ENCODE measurements around the gene VIT. TPM values are rescaled to one million over a fixed set of nuclear protein-coding genes. Genes with fewer than 3 reads are reported as not detected.

VIT gene
- total RNA-seq, 1 donor from 2014 or later, result not detected

DNA sequence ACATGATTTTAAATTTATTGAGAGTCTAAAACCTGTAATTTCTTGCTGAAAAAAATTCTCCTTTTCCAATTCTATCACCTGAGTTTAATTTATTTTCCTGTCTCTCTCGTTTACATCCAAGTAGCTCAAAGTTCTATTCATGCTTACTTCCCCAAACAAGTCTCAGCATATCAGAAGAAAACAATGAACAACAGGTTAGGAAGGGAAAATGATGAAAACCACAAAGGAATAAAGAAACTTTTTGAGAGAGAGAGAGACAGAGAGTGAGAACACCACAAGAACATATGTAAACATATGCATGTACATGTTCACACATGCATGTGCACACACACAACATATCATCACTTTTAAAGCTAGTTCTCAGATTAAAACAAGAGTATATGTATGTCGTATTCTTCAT, 157.7 kb downstream of the VIT start:
- DNase-seq (ENCODE audit: low read depth) (no peak), FAIRE-seq (no peak)
- Histone ChIP-seq H3K27me3 (ENCODE audit: insufficient read depth, low read length) (no peaks in the 10 kb centered on the region), H3K9me3 (ENCODE audit: insufficient read depth, low read depth, low read length) (no peaks in the 10 kb centered on the region), H3K36me3 (ENCODE audit: insufficient read depth, low read length) (peaks cover 14% of the 10 kb centered on the region), H2AFZ (ENCODE audit: low read depth, low read length) (no peak overlapping the region), H3K9ac (ENCODE audit: low read length) (no peak overlapping the region), H3K4me3 (ENCODE audit: insufficient read depth, low read depth, low read length) (no peak overlapping the region), H3K4me1 (ENCODE audit: insufficient read depth, low read length) (no peaks in the 10 kb centered on the region), H3K4me2 (ENCODE audit: low read length) (no peak overlapping the region), H3K79me2 (ENCODE audit: insufficient read depth, low read length) (no peaks in the 10 kb centered on the region), H4K20me1 (ENCODE audit: insufficient read depth, low read length) (no peaks in the 10 kb centered on the region), H3K27ac (ENCODE audit: low read depth, low read length) (no peak overlapping the region)
- TF ChIP-seq CTCF (IDR thresholded peaks at IDR 0.05; ENCODE audit: insufficient read depth, low read depth, low read length) (no peak), EZH2 (IDR thresholded peaks at IDR 0.05; ENCODE audit: insufficient read depth, low read length) (no peak)
- peaks cover 2% of the 10 kb centered on the region for H3K36me3 Mint-ChIP-seq (ENCODE audit: low read depth, unreplicated experiment)
- no peaks in the 10 kb centered on the region for H3K9me3 Mint-ChIP-seq (ENCODE audit: unreplicated experiment)
- H3K4me3 Mint-ChIP-seq (ENCODE audit: unreplicated experiment), result no peak overlapping the region
- H3K27me3 Mint-ChIP-seq (ENCODE audit: low read depth, unreplicated experiment), result no peaks in the 10 kb centered on the region
- no peak overlapping the region for H3K27ac Mint-ChIP-seq (ENCODE audit: unreplicated experiment)
- peaks cover 7% of the 10 kb centered on the region for H3K4me1 Mint-ChIP-seq (ENCODE audit: low read depth, unreplicated experiment)

DNA sequence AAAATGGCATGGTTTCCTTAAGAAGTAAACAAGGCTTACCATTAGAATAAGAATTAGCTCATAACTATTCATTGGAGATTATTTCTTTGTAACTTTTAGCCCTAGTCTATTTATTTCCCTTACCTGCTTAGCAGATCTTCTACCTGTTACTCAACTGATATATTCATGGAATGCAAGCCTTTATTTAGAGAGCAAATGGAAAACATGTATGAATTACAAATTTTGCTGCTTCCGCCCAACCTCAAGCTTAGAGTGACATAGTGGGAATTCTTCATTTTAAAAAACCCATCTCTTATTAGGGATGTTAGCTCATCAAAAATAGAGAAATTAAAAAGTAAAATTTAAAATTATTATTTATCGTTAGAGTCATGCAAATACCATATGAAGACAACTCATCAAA, 158.9 kb downstream of the VIT start:
- H3K9ac ChIP-seq (ENCODE audit: low read length), result no peak overlapping the region
- no peak overlapping the region for H2AFZ ChIP-seq (ENCODE audit: low read depth, low read length)
- H4K20me1 ChIP-seq (ENCODE audit: insufficient read depth, low read length), result no peaks in the 10 kb centered on the region
- no peaks in the 10 kb centered on the region for H3K9me3 Mint-ChIP-seq (ENCODE audit: unreplicated experiment)
- H3K36me3 Mint-ChIP-seq (ENCODE audit: low read depth, unreplicated experiment), result no peaks in the 10 kb centered on the region
- no peak overlapping the region for H3K4me3 ChIP-seq (ENCODE audit: insufficient read depth, low read depth, low read length)
- H3K4me1 Mint-ChIP-seq (ENCODE audit: low read depth, unreplicated experiment), result peaks cover 15% of the 10 kb centered on the region
- no peaks in the 10 kb centered on the region for H3K27me3 ChIP-seq (ENCODE audit: insufficient read depth, low read length)
- peaks cover 7% of the 10 kb centered on the region for H3K36me3 ChIP-seq (ENCODE audit: insufficient read depth, low read length)
- no peak for TF ChIP-seq CTCF (IDR thresholded peaks at IDR 0.05; ENCODE audit: insufficient read depth, low read depth, low read length)
- no peak for TF ChIP-seq EZH2 (IDR thresholded peaks at IDR 0.05; ENCODE audit: insufficient read depth, low read length)
- H3K9me3 ChIP-seq (ENCODE audit: insufficient read depth, low read depth, low read length), result no peaks in the 10 kb centered on the region
- H3K79me2 ChIP-seq (ENCODE audit: insufficient read depth, low read length), result no peaks in the 10 kb centered on the region
- H3K27ac Mint-ChIP-seq (ENCODE audit: unreplicated experiment), result no peak overlapping the region
- no peak overlapping the region for H3K4me3 Mint-ChIP-seq (ENCODE audit: unreplicated experiment)
- no peak for FAIRE-seq
- H3K4me1 ChIP-seq (ENCODE audit: insufficient read depth, low read length), result no peaks in the 10 kb centered on the region
- H3K27me3 Mint-ChIP-seq (ENCODE audit: low read depth, unreplicated experiment), result no peaks in the 10 kb centered on the region
- DNase-seq (ENCODE audit: low read depth), result no peak
- no peak overlapping the region for H3K4me2 ChIP-seq (ENCODE audit: low read length)
- H3K27ac ChIP-seq (ENCODE audit: low read depth, low read length), result no peak overlapping the region

- H3K79me2 ChIP-seq (ENCODE audit: insufficient read depth, low read length), result no peaks in the 10 kb centered on the region
- no peaks in the 10 kb centered on the region for H3K9me3 ChIP-seq (ENCODE audit: insufficient read depth, low read depth, low read length)
- H3K4me3 ChIP-seq (ENCODE audit: insufficient read depth, low read depth, low read length), result no peak overlapping the region
- Mint-ChIP-seq H3K9me3 (ENCODE audit: unreplicated experiment) (peaks cover 3% of the 10 kb centered on the region), H3K27me3 (ENCODE audit: low read depth, unreplicated experiment) (no peaks in the 10 kb centered on the region), H3K27ac (ENCODE audit: unreplicated experiment) (no peak overlapping the region), H3K4me1 (ENCODE audit: low read depth, unreplicated experiment) (peaks cover 15% of the 10 kb centered on the region), H3K4me3 (ENCODE audit: unreplicated experiment) (no peak overlapping the region), H3K36me3 (ENCODE audit: low read depth, unreplicated experiment) (peaks cover 3% of the 10 kb centered on the region)
- H3K4me1 ChIP-seq (ENCODE audit: insufficient read depth, low read length), result no peaks in the 10 kb centered on the region
- H3K27ac ChIP-seq (ENCODE audit: low read depth, low read length), result no peak overlapping the region
- no peak overlapping the region for H2AFZ ChIP-seq (ENCODE audit: low read depth, low read length)
- no peak overlapping the region for H3K4me2 ChIP-seq (ENCODE audit: low read length)
- H3K36me3 ChIP-seq (ENCODE audit: insufficient read depth, low read length), result peaks cover 7% of the 10 kb centered on the region
- TF ChIP-seq CTCF (IDR thresholded peaks at IDR 0.05; ENCODE audit: insufficient read depth, low read depth, low read length) (no peak), EZH2 (IDR thresholded peaks at IDR 0.05; ENCODE audit: insufficient read depth, low read length) (no peak)
- H4K20me1 ChIP-seq (ENCODE audit: insufficient read depth, low read length), result no peaks in the 10 kb centered on the region
- FAIRE-seq (no peak), DNase-seq (ENCODE audit: low read depth) (no peak)
- H3K27me3 ChIP-seq (ENCODE audit: insufficient read depth, low read length), result no peaks in the 10 kb centered on the region
- no peak overlapping the region for H3K9ac ChIP-seq (ENCODE audit: low read length)
Observed at GRCh38 chr2:36857713-36858112, 161.2 kb downstream of the VIT start.

All from astrocyte (in vitro differentiated cells and primary cell).